Loucy (cell line): ENCODE results near the gene S100A3.

ENCODE experiments used
- H2AFZ ChIP-seq: fragments of 200-600 bp; sonication (generic); 2 replicates; pipeline ENCODE4 v1.6.0; 2016; ENCODE audit warnings: antibody characterized with exemption, mild to moderate bottlenecking, low read length, moderate library complexity
- H3F3A ChIP-seq: fragments of 200-600 bp; 2 replicates; pipeline ENCODE4 v1.6.0; 2016; ENCODE audit warnings: antibody characterized with exemption, low read depth, mild to moderate bottlenecking
- H3K27me3 ChIP-seq: fragments of 200-600 bp; sonication (generic); 2 replicates; pipeline ENCODE4 v1.6.1; 2014; ENCODE audit warnings: low read length, mild to moderate bottlenecking; ENCODE audit not compliant: insufficient read depth, poor library complexity, severe bottlenecking
- H3K36me3 ChIP-seq: fragments of 200-600 bp; sonication (generic); 2 replicates; pipeline ENCODE4 v1.6.1; 2016; ENCODE audit warnings: low read length; ENCODE audit not compliant: insufficient read depth
- H3K4me1 ChIP-seq: fragments of 200-600 bp; sonication (generic); 2 replicates; pipeline ENCODE4 v1.5.1; 2014; ENCODE audit warnings: low read length, mild to moderate bottlenecking; ENCODE audit not compliant: insufficient read depth, poor library complexity, severe bottlenecking
- H3K4me2 ChIP-seq: fragments of 200-600 bp; sonication (generic); 2 replicates; pipeline ENCODE4 v1.6.0; 2014; ENCODE audit warnings: antibody characterized with exemption, low read length, low read depth, mild to moderate bottlenecking; ENCODE audit not compliant: poor library complexity, severe bottlenecking
- H3K4me3 ChIP-seq: fragments of 200-600 bp; sonication (generic); 2 replicates; pipeline ENCODE4 v1.5.1; 2014; ENCODE audit warnings: low read length, mild to moderate bottlenecking, mixed read lengths; ENCODE audit not compliant: poor library complexity, severe bottlenecking
- H3K79me2 ChIP-seq: fragments of 200-600 bp; sonication (generic); 2 replicates; pipeline ENCODE4 v1.6.1; 2014; ENCODE audit warnings: low read length; ENCODE audit not compliant: insufficient read depth
- H3K9ac ChIP-seq: fragments of 200-600 bp; sonication (generic); 2 replicates; pipeline ENCODE4 v1.6.0; 2014; ENCODE audit warnings: mild to moderate bottlenecking, low read depth, low read length, moderate library complexity; ENCODE audit not compliant: poor library complexity, severe bottlenecking
- H3K9me2 ChIP-seq: fragments of 200-600 bp; sonication (generic); replicated peaks from 2 replicates; pipeline ENCODE4 v1.6.1; 2016; ENCODE audit warnings: low read depth, low read length, mixed read lengths
- H3K9me3 ChIP-seq: fragments of 200-600 bp; sonication (generic); 2 replicates; pipeline ENCODE4 v1.6.1; 2014; ENCODE audit warnings: mild to moderate bottlenecking, antibody characterized with exemption, low read length, low read depth; ENCODE audit not compliant: insufficient read depth
- H4K20me1 ChIP-seq: fragments of 200-600 bp; sonication (generic); 2 replicates; pipeline ENCODE4 v1.6.0; 2014; ENCODE audit warnings: antibody characterized with exemption, low read length, mild to moderate bottlenecking; ENCODE audit not compliant: insufficient read depth, poor library complexity, severe bottlenecking
- CTCF ChIP-seq: fragments of 200-600 bp; sonication (generic); conservative IDR thresholded peaks from 2 replicates; pipeline ENCODE4 v1.5.1; 2014; ENCODE audit warnings: mild to moderate bottlenecking, antibody characterized with exemption, low read length
- EZH2phosphoT487 ChIP-seq: fragments of 200-600 bp; IDR thresholded peaks from 2 replicates; pipeline ENCODE4 v1.6.1; 2018; ENCODE audit warnings: antibody characterized with exemption, mild to moderate bottlenecking, moderate library complexity, borderline replicate concordance

The S100A3 gene

GRCh38 chr1:153527683-153528040 is 21.4 kb downstream of the S100A3 start:
- Histone ChIP-seq H3K4me2 (no peak overlapping the region), H3K79me2 (no peaks in the 10 kb centered on the region), H3K36me3 (no peaks in the 10 kb centered on the region), H4K20me1 (no peaks in the 10 kb centered on the region), H3K9ac (no peak overlapping the region), H3K4me1 (peaks cover 27% of the 10 kb centered on the region), H3K4me3 (no peak overlapping the region), H3K27me3 (no peaks in the 10 kb centered on the region), H3F3A (peaks cover 17% of the 10 kb centered on the region), H3K9me2 (no peaks in the 10 kb centered on the region), H2AFZ (no peak overlapping the region), H3K9me3 (no peaks in the 10 kb centered on the region)
- TF ChIP-seq CTCF (no peak), EZH2phosphoT487 (no peak)

- peaks cover 22% of the 10 kb centered on the region for H3K4me1 ChIP-seq
- no peaks in the 10 kb centered on the region for H3K9me2 ChIP-seq
- no peaks in the 10 kb centered on the region for H4K20me1 ChIP-seq
- H3K27me3 ChIP-seq, result no peaks in the 10 kb centered on the region
- H2AFZ ChIP-seq, result no peak overlapping the region
- no peaks in the 10 kb centered on the region for H3K9me3 ChIP-seq
- no peak overlapping the region for H3K4me2 ChIP-seq
- H3K36me3 ChIP-seq, result no peaks in the 10 kb centered on the region
- no peak overlapping the region for H3K9ac ChIP-seq
- peaks cover 13% of the 10 kb centered on the region for H3F3A ChIP-seq
- H3K79me2 ChIP-seq, result no peaks in the 10 kb centered on the region
- no peak overlapping the region for H3K4me3 ChIP-seq
- no peak for TF ChIP-seq EZH2phosphoT487
- TF ChIP-seq CTCF, result no peak
Observed at GRCh38 chr1:153527023-153527682, 21.9 kb downstream of the S100A3 start.

- Histone ChIP-seq H3K4me1 (peaks cover 12% of the 10 kb centered on the region), H3K79me2 (no peaks in the 10 kb centered on the region)
Observed at GRCh38 chr1:153526132-153526543, 22.9 kb downstream of the S100A3 start.

More at GRCh38 chr1:153526132-153526543, 22.9 kb downstream of the S100A3 start:
- H3K4me3 ChIP-seq, result no peak overlapping the region
- no peaks in the 10 kb centered on the region for H3K9me3 ChIP-seq
- H3F3A ChIP-seq, result peaks cover 4% of the 10 kb centered on the region
- H3K9ac ChIP-seq, result no peak overlapping the region
- H3K9me2 ChIP-seq, result no peaks in the 10 kb centered on the region
- no peak overlapping the region for H3K4me2 ChIP-seq
- no peaks in the 10 kb centered on the region for H4K20me1 ChIP-seq
- H2AFZ ChIP-seq, result no peak overlapping the region
- TF ChIP-seq CTCF, result no peak
- TF ChIP-seq EZH2phosphoT487, result no peak
- H3K36me3 ChIP-seq, result no peaks in the 10 kb centered on the region
- no peaks in the 10 kb centered on the region for H3K27me3 ChIP-seq
